AML-193 (cell line): ENCODE data around the gene UBL3.

ENCODE experiments used
- DNase-seq, 2 experiments: peaks; one replicate each; lab custom pipeline; 2025; lab: John Stamatoyannopoulos, UW

UBL3 gene

GRCh38 chr13:29808264-29808663 lies 42.2 kb downstream of the UBL3 start:
- no peak for DNase-seq

DNA sequence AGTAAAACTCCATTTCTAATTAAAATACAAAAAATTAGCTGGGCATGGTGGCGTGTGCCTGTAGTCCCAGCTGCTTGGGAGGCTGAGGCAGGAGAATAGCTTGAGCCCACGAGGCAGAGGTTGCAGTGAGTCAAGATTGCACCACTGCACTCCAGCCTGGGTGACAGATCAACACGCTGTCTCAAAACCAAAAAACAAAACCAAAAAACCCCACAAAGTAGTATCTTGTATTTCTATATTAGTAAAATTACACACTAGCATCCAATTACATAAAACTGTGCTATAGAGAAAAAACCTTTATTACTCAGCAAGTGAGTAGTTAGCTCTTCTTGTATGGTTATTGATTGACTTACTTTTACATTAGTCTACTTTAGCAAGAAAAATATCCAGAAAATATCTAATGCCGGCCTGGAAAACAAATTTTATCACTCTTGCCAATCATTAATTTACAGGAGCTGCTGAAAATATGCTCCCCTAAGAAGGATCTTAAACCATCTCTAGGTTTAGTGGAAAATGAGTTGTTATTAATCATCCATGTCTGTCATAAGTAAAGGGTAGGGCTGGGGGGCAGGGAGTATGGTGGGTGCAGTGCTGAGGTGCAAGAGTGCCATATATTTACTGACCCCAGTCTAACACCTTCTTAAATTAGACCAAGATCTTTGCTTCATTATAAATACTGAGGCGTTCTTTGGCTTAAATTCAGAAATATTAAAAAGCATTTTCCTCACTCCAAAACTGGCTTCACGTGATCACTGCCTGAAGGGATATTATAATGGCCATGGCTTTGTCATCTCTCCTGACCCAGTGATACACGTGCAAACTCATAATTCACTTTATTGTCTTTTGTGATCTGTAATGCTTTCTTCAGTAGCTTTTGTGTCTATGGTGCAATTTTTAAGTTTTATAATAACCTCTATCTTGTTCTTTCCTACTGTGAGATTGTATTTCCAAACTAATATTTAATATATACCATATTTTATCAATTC lies 44.1 kb downstream of the UBL3 start:
- no peak for DNase-seq

- DNase-seq = no peak
Measured at GRCh38 chr13:29803221-29803620, 47.2 kb downstream of the UBL3 start.

- DNase-seq = no peak
Measured at GRCh38 chr13:29802621-29803020, 47.8 kb downstream of the UBL3 start.

DNA sequence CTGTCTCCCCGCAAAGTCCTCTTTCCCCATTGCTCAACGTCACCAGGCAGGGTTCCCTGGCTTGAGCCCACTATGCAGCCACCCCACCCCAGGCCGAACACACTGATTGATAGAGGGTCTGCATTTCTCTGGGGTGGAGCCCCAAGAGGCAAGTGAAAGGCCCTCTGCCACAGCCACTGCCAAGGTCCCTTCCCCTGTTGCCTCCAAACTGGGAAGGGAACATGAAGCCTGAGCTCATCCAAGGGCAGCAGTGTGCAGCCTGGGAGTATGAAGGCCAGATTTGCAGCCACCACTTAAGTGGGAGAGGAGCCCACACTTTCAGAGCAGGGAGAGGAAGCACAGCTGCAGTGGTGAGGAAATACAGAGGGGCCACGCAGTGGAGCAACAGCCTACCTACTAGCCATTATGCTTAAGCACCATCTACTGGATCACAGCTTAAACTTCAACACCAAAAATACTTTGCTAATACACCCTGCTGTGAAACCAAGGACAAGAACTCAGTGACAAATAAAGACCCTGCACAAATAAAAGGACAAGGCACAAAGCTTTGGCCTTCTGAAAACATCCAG lies 48.6 kb downstream of the UBL3 start:
- peak; percentile 53 to 66 for DNase-seq

DNA sequence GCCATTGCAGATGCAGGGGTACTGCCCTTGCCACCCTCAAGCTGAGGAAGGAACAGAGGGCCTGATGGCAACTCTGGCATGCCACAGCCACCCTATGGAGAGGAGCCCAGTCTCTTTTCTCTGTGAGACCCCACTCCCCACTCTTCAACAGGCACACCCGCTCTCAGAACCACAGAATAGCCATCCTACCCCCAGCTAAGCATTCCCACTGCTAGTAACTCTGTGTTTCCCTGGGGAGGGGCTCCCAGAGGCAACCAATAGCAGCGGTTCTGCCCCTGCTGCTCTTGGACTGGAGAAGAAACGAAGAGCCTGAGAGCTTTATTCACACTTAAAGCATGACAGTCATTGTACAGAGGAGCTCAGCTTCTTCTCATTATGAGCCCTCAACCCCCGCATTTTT lies 49.3 kb downstream of the UBL3 start:
- no peak for DNase-seq

- no peak for DNase-seq
Measured at GRCh38 chr13:29800687-29801086, 49.7 kb downstream of the UBL3 start.

DNA sequence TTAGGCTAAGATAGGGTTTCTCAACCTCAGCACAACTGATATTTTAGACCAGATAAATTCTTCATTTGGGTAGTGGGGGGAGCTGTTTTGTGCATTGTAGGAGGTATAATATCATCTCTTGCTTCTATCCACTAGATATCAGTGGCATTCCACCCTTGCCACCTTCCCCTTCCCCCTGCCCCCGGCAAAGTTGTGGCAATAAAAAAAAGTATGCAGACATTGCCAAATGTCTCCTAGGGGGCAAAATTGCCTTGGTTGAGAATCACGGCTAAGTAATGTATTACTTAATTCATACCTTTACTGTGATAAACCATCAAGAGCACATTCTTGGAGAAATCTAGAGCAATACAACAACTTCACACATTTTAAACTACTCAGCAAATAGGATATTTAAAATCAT lies 51.4 kb downstream of the UBL3 start:
- no peak for DNase-seq

- DNase-seq = no peak
Measured at GRCh38 chr13:29791997-29792780, 58.2 kb downstream of the UBL3 start.

DNA sequence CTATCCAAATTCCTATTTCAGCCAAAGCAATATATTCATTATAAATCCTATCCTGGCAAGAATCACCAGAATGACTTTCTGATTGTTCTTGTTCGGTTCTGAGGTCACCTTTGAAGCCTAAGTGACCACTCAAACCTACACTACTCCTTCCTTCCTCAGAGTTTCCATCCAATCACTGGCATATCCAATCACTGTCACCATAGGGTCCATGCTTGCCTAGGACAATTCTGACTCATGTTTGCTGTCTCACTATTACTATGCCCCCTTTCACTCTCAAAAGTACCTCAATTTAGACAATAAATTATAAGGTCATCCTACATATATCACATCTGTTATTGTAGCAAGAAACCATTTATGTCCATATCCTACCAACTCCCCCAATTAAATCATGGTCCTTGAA lies 58.9 kb downstream of the UBL3 start:
- no peak for DNase-seq

GRCh38 chr13:29786698-29787097 lies 63.7 kb downstream of the UBL3 start:
- DNase-seq = no peak

GRCh38 chr13:29785978-29786377 lies 64.4 kb downstream of the UBL3 start:
- DNase-seq = no peak

DNA sequence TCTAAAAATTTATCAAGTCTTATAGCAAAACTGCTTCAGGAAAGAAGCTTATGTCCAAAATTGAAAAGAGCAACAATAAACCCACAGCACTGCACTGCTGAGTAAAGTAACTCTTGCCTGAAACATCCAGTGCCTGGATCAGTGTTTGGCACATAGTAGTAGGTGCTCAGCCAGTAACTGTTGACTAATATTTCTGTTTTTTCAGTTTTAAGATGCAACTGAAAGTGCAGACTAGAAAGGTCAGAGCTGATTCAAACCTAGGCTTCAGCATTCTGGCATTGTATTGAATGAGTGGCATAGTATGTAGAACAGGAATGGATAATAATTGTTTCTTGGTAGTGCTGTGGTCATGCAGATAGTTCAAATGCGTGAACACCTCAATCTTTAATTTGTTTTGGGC lies 67.6 kb downstream of the UBL3 start:
- DNase-seq = no peak

DNA sequence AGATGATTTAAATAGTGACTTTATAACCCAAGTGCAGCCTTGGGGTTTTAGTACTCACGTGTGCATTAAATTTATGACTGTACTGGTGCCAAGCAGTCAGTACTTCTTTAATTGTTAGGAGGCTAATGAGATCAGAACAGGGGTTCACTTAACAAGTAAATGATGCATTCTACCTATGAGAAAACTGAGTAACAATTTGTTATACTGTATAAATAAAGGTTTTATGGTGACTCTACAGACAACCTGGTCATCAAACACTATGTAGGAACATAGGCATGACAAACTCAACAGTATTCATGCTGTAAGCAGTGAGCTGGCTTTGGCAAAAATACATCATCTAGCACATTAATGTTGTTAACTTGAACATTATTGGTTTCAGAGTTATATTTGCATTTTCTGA lies 75.6 kb downstream of the UBL3 start:
- no peak for DNase-seq

DNA sequence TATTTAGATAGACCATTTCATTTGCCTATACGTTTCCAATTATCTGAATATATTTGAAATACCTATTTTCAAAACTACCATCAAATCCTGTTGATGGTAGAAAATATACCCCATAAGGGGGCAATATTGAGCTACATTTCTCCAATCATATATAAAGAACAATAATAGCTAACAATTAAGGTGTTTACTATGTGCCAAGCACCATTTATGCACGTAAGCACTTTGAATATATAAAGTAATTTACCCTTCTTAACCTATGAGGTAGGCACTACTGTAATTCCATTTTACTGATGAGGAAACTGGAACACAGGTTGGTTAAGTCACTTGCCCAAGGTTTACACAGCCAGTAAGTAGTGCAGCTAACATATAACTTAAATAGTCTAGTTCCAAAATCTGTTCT lies 79.2 kb downstream of the UBL3 start:
- peak; percentile 59 to 63 for DNase-seq

GRCh38 chr13:29767006-29767405 lies 83.4 kb downstream of the UBL3 start:
- DNase-seq = no peak

DNA sequence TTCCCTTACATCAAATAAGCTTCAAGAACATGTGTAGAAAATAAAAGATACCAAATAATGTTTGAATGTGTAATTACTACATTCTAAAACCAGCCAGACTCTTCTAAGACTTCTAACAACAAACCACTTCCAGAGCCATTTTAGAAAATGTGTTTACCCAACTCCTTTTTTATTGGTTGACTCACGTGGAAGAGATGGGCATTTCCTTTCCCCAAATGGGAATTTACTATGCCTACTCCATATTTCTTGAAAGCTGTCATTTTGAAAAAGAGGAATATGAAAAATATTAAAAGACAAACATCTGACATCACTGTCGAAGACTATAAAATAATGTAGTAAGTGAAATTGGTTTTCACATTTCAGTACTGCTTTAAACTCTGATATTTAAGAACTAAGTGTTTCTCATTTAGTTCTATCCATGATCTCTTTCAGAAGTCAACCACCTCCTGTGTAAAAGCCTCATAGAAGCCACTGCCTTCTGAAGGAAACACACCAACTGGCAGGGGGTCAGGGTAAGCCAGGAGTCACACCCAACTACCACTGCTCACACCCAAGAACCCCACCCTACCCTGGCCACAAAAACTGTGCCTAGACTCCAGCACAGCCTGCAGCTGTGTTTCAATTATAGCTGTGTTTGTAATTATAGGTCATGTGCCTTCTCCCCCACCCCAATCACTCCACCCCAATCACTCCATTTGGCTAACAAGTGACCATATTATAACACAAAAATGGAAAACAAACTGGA lies 86.8 kb downstream of the UBL3 start:
- DNase-seq = no peak

- no peak for DNase-seq
Measured at GRCh38 chr13:29761815-29762214, 88.6 kb downstream of the UBL3 start.

DNA sequence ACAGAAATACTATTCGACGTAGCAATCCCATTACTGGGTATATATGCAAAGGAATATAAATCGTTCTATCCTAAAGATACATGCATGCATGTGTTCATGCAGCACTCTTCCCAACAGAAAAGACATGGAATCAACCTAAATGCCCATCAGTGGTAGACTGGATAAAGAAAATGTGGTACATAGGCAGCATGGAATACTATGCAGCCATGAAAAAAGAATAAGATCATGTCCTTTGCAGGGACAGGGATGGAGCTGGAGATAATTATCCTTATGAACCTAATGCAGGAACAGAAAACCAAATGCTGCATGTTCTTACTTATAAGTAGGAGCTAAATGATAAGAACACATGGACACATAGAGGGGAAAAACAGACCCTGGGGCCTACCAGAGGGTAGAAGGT lies 89.3 kb downstream of the UBL3 start:
- DNase-seq = no peak

GRCh38 chr13:29760544-29760943 lies 89.9 kb downstream of the UBL3 start:
- no peak for DNase-seq

- DNase-seq = peak; percentile 98
Measured at GRCh38 chr13:29758531-29759114, 91.8 kb downstream of the UBL3 start.

GRCh38 chr13:29756506-29756905 lies 93.9 kb downstream of the UBL3 start:
- DNase-seq = no peak
